HFFc6 (cell line): ENCODE results near the gene RBBP6. TPM values are rescaled to one million over a fixed set of nuclear protein-coding genes. Genes with fewer than 3 reads are reported as not detected.

ENCODE experiments used
- DNase-seq: peaks from one replicate; pipeline ENCODE4 v3.0.0-alpha.2; 2018
- H3K27ac Mint-ChIP-seq: 2 replicates; pipeline ENCODE4 v1.8.0; 2020; ENCODE audit warnings: mild to moderate bottlenecking, mixed read lengths
- H3K27me3 Mint-ChIP-seq: 2 replicates; pipeline ENCODE4 v1.8.0; 2021; ENCODE audit warnings: mild to moderate bottlenecking, moderate library complexity, mixed read lengths; ENCODE audit not compliant: insufficient read depth
- H3K36me3 Mint-ChIP-seq: 2 replicates; pipeline ENCODE4 v1.8.0; 2021; ENCODE audit warnings: low read depth, mixed read lengths
- H3K4me1 Mint-ChIP-seq: 2 replicates; pipeline ENCODE4 v1.8.0; 2020; ENCODE audit warnings: low read depth, mixed read lengths
- H3K4me3 Mint-ChIP-seq: 2 replicates; pipeline ENCODE4 v1.8.0; 2020; ENCODE audit warnings: mild to moderate bottlenecking, moderate library complexity, mixed read lengths
- H3K9me3 Mint-ChIP-seq: 2 replicates; pipeline ENCODE4 v1.8.0; 2020; ENCODE audit warnings: mild to moderate bottlenecking, mixed read lengths
- CTCF ChIP-seq: fragments of 200-600 bp; sonication (generic); IDR thresholded peaks from 2 replicates; pipeline ENCODE4 v1.5.0; 2021; ENCODE audit warnings: antibody characterized with exemption, mild to moderate bottlenecking
- total RNA-seq, 6 experiments: library from RNA; stranded (reverse); fragmentation: NEBNext Ultra II Directional; extraction: Animal tissue kit (Norgen Biotek cat#: 25700); gene quantifications; 2 replicates in 1 of 6; 3 replicates in 5 of 6; pipeline ENCODE4 v1.2.3, GENCODE V29; 2021

RBBP6 gene
- total RNA-seq, 6 experiments from 2014 or later, result 25.5 to 31.1 (median 29.4) TPM

- Mint-ChIP-seq H3K4me3 (no peak overlapping the region), H3K4me1 (peaks cover 16% of the 10 kb centered on the region), H3K27ac (no peak overlapping the region), H3K27me3 (peaks cover 5% of the 10 kb centered on the region), H3K36me3 (no peaks in the 10 kb centered on the region), H3K9me3 (no peaks in the 10 kb centered on the region)
- DNase-seq, result no peak
- 0 out of 2 replicates have a peak, but pooled peaks have one; percentile 12 for TF ChIP-seq CTCF
Observed at GRCh38 chr16:24523569-24523968, 15.8 kb upstream of the RBBP6 start.

DNA sequence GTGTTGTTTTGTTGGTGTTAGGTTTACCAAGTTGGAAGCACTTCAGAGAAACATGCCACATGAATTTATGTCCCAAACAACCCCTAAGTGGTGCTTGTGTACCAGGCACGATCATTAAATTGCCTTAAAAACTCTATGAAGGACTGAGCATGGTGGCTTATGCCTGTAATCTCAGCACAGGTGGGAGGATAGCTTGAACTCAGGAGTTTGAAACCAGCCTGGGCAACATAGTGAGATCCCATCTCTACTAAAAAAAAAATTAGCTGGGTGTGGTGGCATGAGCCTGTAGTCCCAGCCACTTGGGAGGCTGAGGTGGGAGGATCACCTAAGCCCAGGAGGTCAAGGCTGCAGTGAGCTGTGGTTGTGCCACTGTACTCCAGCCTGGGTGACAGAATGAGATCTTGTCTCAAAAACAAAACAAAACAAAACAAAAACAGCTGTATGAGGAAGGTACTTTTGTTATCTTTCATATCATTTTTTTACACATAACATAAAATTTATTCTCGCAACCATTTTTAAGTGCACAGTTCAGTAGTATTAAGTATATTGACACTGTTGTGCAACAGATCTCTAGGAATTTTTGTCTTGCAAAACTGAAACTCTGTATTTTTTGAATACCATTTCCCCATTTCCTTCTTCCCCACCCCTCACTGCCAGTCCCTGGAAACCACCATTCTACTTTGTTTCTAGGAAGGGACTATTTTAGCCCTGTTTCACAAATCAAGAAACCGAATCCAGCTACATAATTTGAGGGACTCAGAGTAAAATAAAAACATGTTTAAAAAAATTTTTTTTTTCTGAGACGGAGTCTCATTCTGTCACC lies 14.3 kb upstream of the RBBP6 start:
- Mint-ChIP-seq H3K27ac (no peak overlapping the region), H3K27me3 (peaks cover 5% of the 10 kb centered on the region), H3K4me3 (no peak overlapping the region), H3K36me3 (no peaks in the 10 kb centered on the region), H3K4me1 (peaks cover 16% of the 10 kb centered on the region), H3K9me3 (no peaks in the 10 kb centered on the region)
- DNase-seq, result no peak
- no peak for TF ChIP-seq CTCF

DNA sequence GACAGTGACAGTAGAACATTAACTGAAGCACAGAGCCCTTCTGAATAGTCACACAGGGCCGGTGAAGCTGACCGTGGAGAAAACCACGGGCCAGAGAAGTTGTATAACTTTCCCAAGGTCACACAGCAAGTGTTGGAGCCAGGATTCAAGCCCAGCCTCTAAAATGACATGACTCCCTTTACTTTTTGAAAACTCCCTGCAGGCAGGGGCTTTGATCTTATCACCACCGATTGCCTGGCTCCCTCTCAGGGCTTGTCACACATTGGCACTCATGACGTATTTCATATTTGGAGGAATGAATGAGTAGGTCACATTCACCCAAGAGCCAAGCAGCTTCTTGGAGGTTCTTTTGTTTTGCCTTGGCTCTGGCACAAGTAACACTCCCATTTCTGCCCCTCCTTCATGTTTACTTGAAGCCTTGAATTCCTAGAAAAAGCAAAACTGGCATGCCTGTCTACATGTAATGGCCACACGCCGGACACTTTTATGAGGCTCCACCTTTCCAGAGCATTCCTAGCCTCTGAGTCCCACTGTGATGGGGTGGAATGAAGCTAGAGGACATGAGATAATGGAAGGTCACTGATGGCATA lies 13.3 kb upstream of the RBBP6 start:
- Mint-ChIP-seq H3K4me1 (peaks cover 16% of the 10 kb centered on the region), H3K4me3 (no peak overlapping the region), H3K36me3 (no peaks in the 10 kb centered on the region), H3K27me3 (peaks cover 5% of the 10 kb centered on the region), H3K9me3 (no peaks in the 10 kb centered on the region), H3K27ac (peak overlapping the region; percentile 42; the same call in 1 of the 2 replicates)
- no peak for TF ChIP-seq CTCF
- DNase-seq, result peak; percentile 80

GRCh38 chr16:24526701-24527495 lies 12.5 kb upstream of the RBBP6 start:
- TF ChIP-seq CTCF, result no peak
- H3K4me1 Mint-ChIP-seq, result peaks cover 16% of the 10 kb centered on the region
- peaks cover 7% of the 10 kb centered on the region for H3K27me3 Mint-ChIP-seq
- H3K36me3 Mint-ChIP-seq, result no peaks in the 10 kb centered on the region
- no peak overlapping the region for H3K4me3 Mint-ChIP-seq
- DNase-seq, result no peak
- H3K9me3 Mint-ChIP-seq, result no peaks in the 10 kb centered on the region
- no peak overlapping the region for H3K27ac Mint-ChIP-seq

DNA sequence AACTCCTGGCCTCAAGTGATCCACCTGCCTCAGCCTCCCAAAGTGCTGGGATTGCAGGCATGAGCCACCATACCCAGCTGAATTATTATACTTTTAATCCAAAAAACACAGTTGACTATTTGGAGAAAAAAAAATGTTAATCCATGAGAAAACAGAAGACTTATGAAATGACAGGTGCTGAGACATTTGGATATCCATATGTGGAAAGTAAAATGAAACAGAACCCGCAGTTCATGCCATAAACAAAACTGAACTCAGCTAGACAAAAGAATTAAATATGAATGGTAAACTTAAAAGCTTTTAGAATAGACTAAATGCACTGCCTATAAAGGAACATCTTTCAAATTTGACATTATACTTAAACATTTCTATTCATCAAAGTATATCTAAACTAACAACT lies 8.2 kb upstream of the RBBP6 start:
- TF ChIP-seq CTCF, result no peak
- H3K36me3 Mint-ChIP-seq, result no peaks in the 10 kb centered on the region
- no peak overlapping the region for H3K4me3 Mint-ChIP-seq
- peaks cover 21% of the 10 kb centered on the region for H3K4me1 Mint-ChIP-seq
- H3K27ac Mint-ChIP-seq, result no peak overlapping the region
- DNase-seq, result no peak
- H3K27me3 Mint-ChIP-seq, result peaks cover 7% of the 10 kb centered on the region
- no peaks in the 10 kb centered on the region for H3K9me3 Mint-ChIP-seq
